K562 (cell line): ENCODE results near the gene SLC2A4. TPM values are rescaled to one million over a fixed set of nuclear protein-coding genes. Genes with fewer than 3 reads are reported as not detected.
A peak's percentile ranks its signal among the peaks of the same experiment; 100 is the strongest.

Experiments
- CBFA2T3 ChIP-seq: fragments of 450-650 bp; IDR thresholded peaks from 2 replicates; pipeline ENCODE4 v1.6.1; 2017
- E2F6 ChIP-seq, 2 experiments: IDR thresholded peaks; 2 replicates each; pipeline ENCODE4 v1.6.1; 2011; ENCODE audit warnings: borderline replicate concordance in 1 of 2, control low read depth in 1 of 2, low read depth in 1 of 2, low read length in 1 of 2, mild to moderate bottlenecking in 1 of 2, mixed read lengths in 1 of 2, moderate library complexity in 1 of 2; ENCODE audit not compliant: insufficient read depth in 1 of 2, insufficient read length in 1 of 2, poor library complexity in 1 of 2, severe bottlenecking in 1 of 2; ENCODE audit errors: extremely low read depth in 1 of 2
- EP400 ChIP-seq: fragments of 450-650 bp; IDR thresholded peaks from 2 replicates; pipeline ENCODE4 v1.6.1; 2017; ENCODE audit warnings: antibody characterized with exemption, mild to moderate bottlenecking, moderate library complexity
- ETS1 ChIP-seq: conservative IDR thresholded peaks from 2 replicates; pipeline ENCODE4 v1.6.1; 2011; ENCODE audit warnings: low read depth, mild to moderate bottlenecking, low read length; ENCODE audit not compliant: control insufficient read depth
- ETV1 ChIP-seq: fragments of 450-650 bp; conservative IDR thresholded peaks from 2 replicates; pipeline ENCODE4 v1.6.1; 2016; ENCODE audit warnings: missing genetic modification characterization, control low read depth, low read depth, missing compliant biosample characterization
- FOXA3 ChIP-seq, 2 experiments: fragments of 450-650 bp in 1 of 2; sonication (generic) in 1 of 2; formaldehyde crosslinking; IDR thresholded peaks in 1 of 2; conservative IDR thresholded peaks in 1 of 2; 2 replicates each; pipeline versions ENCODE4 v1.4.0 to v1.8.0; 2020 to 2022; ENCODE audit warnings: mild to moderate bottlenecking in 2 of 2, missing genetic modification reagents in 1 of 2
- GABPA ChIP-seq: fragments of 200-800 bp; sonication (Bioruptor generic); conservative IDR thresholded peaks from 2 replicates; pipeline ENCODE4 v1.6.1; 2016; ENCODE audit warnings: low read depth, missing genetic modification characterization, missing compliant biosample characterization
- NFATC3 ChIP-seq: fragments of 450-650 bp; IDR thresholded peaks from 2 replicates; pipeline ENCODE4 v1.6.1; 2017; ENCODE audit warnings: mild to moderate bottlenecking
- NR2F6 ChIP-seq: fragments of 450-650 bp; formaldehyde crosslinking; IDR thresholded peaks from 2 replicates; pipeline ENCODE4 v1.4.0; 2020; ENCODE audit warnings: mild to moderate bottlenecking
- PCBP1 ChIP-seq: fragments of 200-400 bp; formaldehyde crosslinking; IDR thresholded peaks from 2 replicates; pipeline ENCODE4 v1.6.1; 2018; ENCODE audit warnings: mild to moderate bottlenecking, low read depth, low read length; ENCODE audit not compliant: poor library complexity, severe bottlenecking
- SLC30A9 ChIP-seq: fragments of 250-450 bp; sonication (Bioruptor Pico); IDR thresholded peaks from 2 replicates; pipeline ENCODE4 v1.8.0; 2022; ENCODE audit warnings: mild to moderate bottlenecking, moderate library complexity
- SMAD4 ChIP-seq: fragments of 250-450 bp; sonication (Bioruptor Pico); conservative IDR thresholded peaks from 2 replicates; pipeline ENCODE4 v1.8.0; 2021; ENCODE audit warnings: inconsistent platforms, mild to moderate bottlenecking, moderate library complexity
- TAF1 ChIP-seq: IDR thresholded peaks from 2 replicates; pipeline ENCODE4 v1.6.1; 2011; ENCODE audit warnings: mild to moderate bottlenecking, low read length, moderate library complexity; ENCODE audit not compliant: insufficient read depth, control insufficient read depth, severe bottlenecking; ENCODE audit errors: extremely low read depth
- TAL1 ChIP-seq: fragments of 450-650 bp; IDR thresholded peaks from 2 replicates; pipeline ENCODE4 v1.6.1; 2016; ENCODE audit warnings: mild to moderate bottlenecking
- WHSC1 ChIP-seq: IDR thresholded peaks from one replicate; pipeline ENCODE4 v1.6.1; 2012; ENCODE audit warnings: low read length, control low read depth, inconsistent platforms
- ZC3H4 ChIP-seq: sonication (generic); formaldehyde crosslinking; IDR thresholded peaks from 2 replicates; pipeline ENCODE4 v1.9.0; 2021; ENCODE audit warnings: missing genetic modification reagents, borderline replicate concordance
- ZNF695 ChIP-seq: fragments of 450-650 bp; formaldehyde crosslinking; IDR thresholded peaks from 2 replicates; pipeline ENCODE4 v1.4.0; 2020; ENCODE audit warnings: mild to moderate bottlenecking, moderate library complexity
- polyA plus RNA-seq, 8 experiments: library from polyadenylated mRNA; depleted of rRNA in 4 of 8; stranded (reverse) in 5 of 8; unstranded in 3 of 8; fragments of >200 nt; fragmentation: Nextera tagmentation in 2 of 8; fragmentation: Illumina TruSeq in 1 of 8; extraction: Ambion mirVana in 2 of 8; extraction: Trizol in 1 of 8; gene quantifications; 2 replicates each; pipeline versions ENCODE4 v1.2.1 to v1.2.3, GENCODE V29; 2011 to 2014; ENCODE audit warnings: inconsistent platforms in 1 of 8, missing spikeins in 1 of 8
- total RNA-seq, 7 experiments: library from RNA; depleted of rRNA in 6 of 7; stranded (reverse); fragments of >200 nt in 6 of 7; fragmentation: Illumina TruSeq in 2 of 7; extraction: Trizol in 2 of 7; gene quantifications; 2 replicates each; pipeline versions ENCODE4 v1.2.1 to v1.2.3, GENCODE V29; 2011 to 2021; ENCODE audit warnings: low replicate concordance in 1 of 7
- TF ChIP-seq, protein P1 (sequence below): fragments of 450-650 bp; IDR thresholded peaks from 2 replicates; pipeline ENCODE4 v1.6.1; 2016; ENCODE audit warnings: borderline replicate concordance

Gene SLC2A4
- total and polyA plus RNA-seq, 9 of the 15 experiments (the other 6 are each of a cell fraction or from before 2014, with no cell fraction given): 0.74 to 3.5 (median 1.6) TPM

DNA sequence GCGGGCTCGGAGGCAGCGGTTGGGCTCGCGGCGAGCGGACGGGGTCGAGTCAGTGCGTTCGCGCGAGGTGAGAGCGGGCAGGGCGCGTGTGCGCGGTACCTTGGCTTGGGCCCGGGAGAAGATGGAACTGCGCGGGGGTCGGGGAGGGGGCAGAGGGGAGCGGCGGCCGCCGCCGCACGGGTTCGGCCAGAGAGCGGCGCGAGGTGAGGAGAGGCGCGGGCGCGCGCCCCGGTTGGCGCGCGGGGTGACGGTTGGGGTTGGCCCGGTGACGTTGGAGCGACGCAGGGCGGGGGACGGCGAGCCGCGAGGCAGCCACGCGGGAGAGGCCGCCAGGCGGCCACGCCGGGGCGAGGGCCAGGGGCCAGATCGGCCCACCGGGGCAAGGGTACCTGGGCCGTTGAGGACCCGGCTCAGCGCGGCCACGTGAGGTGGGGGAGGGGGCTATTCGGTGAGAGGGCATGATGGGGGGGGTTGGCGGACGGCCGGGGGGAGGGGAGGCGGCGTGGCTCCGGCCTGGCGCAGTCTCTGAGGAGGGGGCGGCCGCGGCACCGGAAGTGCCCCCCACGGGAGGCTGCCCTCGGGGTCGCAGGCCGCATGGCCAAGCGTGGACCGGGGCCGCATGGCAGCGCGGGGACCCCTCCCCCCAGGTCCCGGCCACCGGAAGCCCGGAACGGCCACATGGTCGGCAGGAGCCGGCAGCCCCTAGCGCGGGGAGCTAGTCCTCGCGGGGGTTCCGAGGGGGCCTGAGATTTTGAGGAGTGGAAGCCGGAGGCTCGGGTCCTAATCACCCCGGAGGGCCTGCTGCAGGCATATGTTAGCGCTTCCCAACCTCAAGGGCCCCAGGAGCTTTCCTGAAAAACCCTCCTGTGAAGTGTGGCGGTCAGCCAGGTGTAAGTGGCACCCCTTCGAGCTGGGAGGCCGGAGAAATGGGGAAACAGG lies 26.4 kb downstream of the SLC2A4 start (continued):
- TF ChIP-seq SMAD4 (CRISPR knock-in tag) (no peak), NR2F6 (no peak), PCBP1 (peak; percentile 56), E2F6 (IDR thresholded peaks at IDR 0.05; ENCODE audit: borderline replicate concordance in 1 of 2, extremely low read depth in 1 of 2, insufficient read depth in 1 of 2, insufficient read length in 1 of 2, low read depth in 1 of 2, low read length in 1 of 2, poor library complexity in 1 of 2, severe bottlenecking in 1 of 2) (peak; percentile 87 to 92), ETV1 (tag) (no peak), NFATC3 (no peak), EP400 (peak; percentile 90), SLC30A9 (CRISPR knock-in tag) (no peak), GABPA (peak; percentile 60), TAL1 (no peak), WHSC1 (no peak), TAF1 (peak; percentile 3), ZC3H4 (CRISPR knock-in tag) (0 out of 2 replicates have a peak, but pooled peaks have one; percentile 5), FOXA3 (CRISPR knock-in tag; conservative IDR thresholded peaks at IDR 0.05 in 1 of 2, IDR thresholded peaks at IDR 0.05 in 1 of 2) (peak in 1 of 2 experiments; percentile 16; a peak in 1 of 4 replicates), ZNF695 (CRISPR knock-in tag) (no peak), CBFA2T3 (no peak), ETS1 (peak; percentile 59)
- TF ChIP-seq, protein P1, sequence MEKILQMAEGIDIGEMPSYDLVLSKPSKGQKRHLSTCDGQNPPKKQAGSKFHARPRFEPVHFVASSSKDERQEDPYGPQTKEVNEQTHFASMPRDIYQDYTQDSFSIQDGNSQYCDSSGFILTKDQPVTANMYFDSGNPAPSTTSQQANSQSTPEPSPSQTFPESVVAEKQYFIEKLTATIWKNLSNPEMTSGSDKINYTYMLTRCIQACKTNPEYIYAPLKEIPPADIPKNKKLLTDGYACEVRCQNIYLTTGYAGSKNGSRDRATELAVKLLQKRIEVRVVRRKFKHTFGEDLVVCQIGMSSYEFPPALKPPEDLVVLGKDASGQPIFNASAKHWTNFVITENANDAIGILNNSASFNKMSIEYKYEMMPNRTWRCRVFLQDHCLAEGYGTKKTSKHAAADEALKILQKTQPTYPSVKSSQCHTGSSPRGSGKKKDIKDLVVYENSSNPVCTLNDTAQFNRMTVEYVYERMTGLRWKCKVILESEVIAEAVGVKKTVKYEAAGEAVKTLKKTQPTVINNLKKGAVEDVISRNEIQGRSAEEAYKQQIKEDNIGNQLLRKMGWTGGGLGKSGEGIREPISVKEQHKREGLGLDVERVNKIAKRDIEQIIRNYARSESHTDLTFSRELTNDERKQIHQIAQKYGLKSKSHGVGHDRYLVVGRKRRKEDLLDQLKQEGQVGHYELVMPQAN: peak; percentile 58; the same call in 1 of the 2 replicates
